ENCODE data around the gene LCN2.

DNA sequence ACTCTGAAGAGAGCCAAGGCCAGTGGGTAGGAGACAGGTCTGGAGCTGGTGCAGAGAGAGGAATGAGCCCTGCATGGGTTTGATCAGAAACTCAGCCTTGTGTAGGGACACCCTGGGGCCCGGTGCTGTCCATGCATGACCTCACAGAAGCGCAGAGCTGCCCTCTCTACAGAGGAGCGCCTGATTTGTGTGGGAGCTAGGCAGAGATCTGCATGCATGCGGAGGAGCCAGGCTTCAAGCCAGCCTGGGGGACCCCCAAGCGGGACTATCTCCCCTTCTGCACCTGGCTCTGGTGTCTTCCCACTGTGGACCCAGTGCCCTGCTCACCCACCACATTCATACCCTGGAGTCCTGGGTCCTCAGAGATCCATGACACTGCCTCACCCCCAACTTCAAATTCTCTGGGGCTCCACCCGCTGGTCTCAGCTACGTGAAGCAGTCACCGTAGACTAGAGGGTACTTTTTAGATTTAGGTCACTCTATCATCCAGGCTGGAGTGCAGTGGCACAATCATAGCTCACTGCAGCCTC is 2.6 kb upstream of the LCN2 start:
- TF ChIP-seq CTCF (IDR thresholded peaks at IDR 0.05) (no peak), POLR2A (IDR thresholded peaks at IDR 0.05) (no peak), POLR2AphosphoS5 (IDR thresholded peaks at IDR 0.05) (no peak)
